NCI-H128 (cell line): ENCODE data around the gene MED8.
A peak's percentile ranks its signal among the peaks of the same experiment; 100 is the strongest.
"Not testable (repeated sequence)": the region's sequence is repeated elsewhere in the genome, so short reads cannot be mapped to it uniquely, and the experiment has no call there.

ENCODE experiments used
- DNase-seq: peaks from one replicate; lab custom pipeline; 2025; ENCODE audit not compliant: unreplicated experiment; lab: John Stamatoyannopoulos, UW

The MED8 gene

GRCh38 chr1:43421976-43422750 is 32.6 kb upstream of the MED8 start:
- no peak for DNase-seq

- DNase-seq: no peak
Measured at GRCh38 chr1:43421396-43421795, 31.8 kb upstream of the MED8 start.

DNA sequence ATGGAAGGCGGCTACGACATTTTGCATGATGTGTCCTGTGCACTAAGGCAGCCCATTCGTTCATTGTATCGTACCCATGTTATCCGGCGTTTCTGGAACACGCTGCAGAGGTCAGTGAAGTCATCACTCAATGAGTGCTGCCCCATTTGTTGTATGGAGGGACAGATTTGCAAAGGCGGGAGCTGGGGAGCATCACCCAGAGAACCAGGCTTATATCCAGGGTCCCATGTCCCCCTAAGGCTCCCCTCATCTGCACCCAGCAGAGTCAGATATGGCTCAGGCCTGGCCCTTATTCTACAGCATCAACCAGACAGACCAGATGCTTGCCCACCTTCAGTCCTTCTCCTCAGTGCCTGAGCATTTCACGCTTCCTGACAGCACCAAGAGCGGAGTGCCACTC is 31.3 kb upstream of the MED8 start:
- DNase-seq: no peak

DNA sequence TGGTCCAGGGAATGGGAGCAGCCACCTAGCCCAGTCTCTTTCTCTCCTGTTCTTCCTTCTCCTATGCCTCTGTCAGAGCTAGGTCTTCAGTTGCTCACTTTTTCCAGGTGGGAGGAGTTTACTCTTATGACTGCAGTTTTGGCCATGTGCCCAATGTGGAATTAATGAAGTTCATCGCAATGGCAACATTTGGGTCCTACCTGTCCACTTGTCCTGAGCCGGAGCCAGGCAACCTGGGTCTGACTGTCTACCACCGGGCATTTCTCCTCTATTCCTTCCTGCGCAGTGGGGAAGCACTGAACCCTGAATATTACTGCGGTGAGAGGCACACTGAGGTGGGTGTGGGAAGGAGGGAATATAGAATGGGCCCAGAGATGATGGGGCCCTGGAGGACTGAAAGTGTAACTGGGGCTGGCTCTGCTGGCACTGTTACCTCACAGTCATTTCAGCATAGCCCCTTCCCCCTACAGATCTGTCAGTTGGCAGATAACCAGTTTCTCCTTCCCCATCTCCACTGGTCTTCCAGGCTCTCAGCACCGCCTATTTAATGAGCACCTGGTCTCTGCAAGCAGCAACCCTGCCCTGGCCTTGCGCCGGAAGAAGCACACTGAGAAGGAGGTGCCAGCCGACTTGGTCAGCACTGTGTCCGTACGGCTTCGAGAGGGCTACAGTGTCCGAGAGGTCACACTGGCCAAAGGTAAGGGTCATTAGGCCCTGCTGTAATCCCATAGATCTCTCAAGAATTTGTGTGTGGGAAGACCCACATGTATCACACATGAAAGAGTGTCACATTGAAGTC is 30.2 kb upstream of the MED8 start:
- DNase-seq: no peak

DNA sequence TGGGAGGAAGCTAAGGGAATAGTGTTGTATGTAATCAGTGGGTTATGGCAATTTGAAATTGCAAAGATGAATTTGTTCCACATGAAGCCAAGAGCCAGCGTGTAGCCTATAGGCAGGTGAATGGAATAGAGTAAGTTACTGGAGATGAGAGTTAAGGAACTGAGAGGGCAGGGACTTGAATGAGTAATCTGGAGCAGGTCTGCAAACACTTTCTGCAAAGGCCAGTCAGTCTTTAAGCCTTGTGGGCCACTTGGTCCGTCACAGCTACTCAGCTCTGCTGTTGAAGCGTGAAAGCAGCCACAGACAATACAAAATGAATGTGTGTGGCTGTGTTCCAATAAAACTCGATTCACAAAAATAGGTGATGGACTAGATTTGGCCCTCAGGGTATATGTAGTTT is 29.3 kb upstream of the MED8 start:
- DNase-seq: no peak

- no peak for DNase-seq
Measured at GRCh38 chr1:43415901-43416300, 26.3 kb upstream of the MED8 start.

- peak; percentile 43 for DNase-seq
Measured at GRCh38 chr1:43414634-43415223, 25.1 kb upstream of the MED8 start.

DNA sequence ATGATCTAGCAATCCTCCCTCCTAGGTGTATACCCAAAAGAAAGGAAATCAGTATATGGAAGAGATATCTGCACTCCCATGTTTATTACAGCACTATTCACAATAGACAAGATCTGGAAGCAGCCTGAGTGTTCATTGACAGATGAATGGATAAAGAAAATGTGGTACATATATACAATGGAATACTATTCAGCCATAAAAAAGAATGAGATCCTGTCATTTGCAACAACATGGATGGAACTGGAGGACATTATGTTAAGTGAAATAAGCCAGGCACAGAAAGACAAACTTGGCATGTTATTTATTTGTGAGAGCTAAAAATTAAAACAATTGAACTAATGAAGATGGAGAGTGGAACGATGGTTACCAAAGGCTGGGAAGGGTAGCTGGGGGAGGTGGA is 23.8 kb upstream of the MED8 start:
- not testable (repeated sequence) for DNase-seq

GRCh38 chr1:43410571-43410970 is 21.0 kb upstream of the MED8 start:
- DNase-seq: no peak

GRCh38 chr1:43405876-43406234 is 16.3 kb upstream of the MED8 start:
- no peak for DNase-seq

DNA sequence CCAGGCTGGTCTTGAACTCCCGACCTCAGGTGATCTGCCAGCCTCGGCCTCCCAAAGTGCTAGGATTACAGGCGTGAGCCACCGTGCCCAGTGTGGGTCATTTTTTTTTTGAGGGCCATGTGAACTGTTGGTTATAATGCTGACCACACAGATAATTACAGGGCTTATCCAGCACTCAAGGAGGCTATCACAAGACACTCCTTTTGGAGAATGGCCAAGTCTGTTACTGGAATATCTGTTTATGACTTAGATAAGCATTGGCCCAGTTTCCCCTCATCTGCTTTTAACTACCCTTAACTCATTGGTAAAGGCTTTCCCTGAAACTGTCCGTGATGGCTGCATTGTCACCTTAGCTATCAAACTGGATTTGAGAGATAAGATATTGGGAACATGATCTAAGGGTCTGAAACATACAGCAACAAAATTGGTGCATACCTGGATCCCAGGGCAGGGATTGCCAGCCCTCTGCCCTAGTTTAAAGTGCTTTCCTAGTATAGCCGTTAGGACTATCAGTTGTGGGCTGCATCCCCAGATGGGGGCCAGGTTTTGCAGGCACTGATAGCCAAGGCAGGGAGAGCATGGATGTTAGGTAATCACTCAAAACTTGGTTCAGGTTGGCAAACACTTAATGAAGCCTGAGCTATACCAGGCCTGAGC is 15.7 kb upstream of the MED8 start:
- DNase-seq: no peak

GRCh38 chr1:43404353-43404752 is 14.8 kb upstream of the MED8 start:
- no peak for DNase-seq

DNA sequence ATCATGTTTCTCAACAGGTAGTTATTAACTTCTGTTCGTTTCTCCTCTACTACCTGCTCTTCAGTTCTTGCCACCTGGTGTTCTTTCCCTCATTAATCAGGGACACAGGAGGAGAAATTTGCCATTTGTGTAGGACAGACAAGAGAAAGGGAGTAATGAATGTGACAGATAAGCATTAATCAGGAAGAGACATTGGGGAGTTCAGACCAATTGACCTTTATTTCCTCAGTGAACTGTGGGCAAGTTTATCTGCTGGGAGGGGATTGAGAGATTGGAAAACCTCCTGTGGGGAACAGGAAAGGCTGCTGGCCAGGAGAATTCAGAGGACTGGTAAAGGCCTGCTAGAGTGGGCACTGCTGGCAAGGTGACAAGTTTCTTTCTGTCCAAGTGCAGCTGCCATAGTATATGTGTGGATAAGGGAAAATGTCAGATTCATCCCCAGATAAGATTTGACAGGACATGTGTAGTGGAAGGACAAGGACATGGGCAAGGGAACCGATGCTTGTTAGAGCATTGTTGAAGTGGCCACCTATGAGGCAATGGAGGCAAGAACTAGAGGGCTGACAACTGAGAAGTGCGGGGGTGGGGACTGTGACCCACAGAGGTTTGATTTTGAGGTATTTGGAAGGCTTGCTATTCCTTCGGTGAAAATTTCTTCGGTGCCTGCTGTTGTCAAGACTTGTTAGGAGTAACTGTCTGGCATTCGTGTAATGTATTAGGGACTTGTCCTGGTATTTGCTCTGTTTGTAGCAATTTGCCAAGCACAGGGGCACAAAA is 12.7 kb upstream of the MED8 start:
- no peak for DNase-seq

DNA sequence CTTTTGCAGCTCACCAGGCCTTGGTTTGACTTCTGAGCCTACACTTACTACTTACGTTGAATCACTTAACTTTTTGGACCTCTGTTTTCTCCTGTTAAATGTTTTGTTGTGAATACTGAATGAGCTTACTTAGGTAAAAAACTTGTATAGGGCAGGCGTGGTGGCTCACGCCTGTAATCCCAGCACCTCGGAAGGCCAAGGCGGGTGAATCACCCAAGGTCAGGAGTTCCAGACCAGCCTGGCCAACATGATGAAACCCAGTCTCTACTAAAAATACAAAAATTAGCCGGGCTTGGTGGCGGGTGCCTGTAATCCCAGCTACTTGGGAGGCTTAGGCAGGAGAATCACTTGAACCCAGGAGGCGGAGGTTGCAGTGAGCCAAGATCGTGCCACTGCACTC is 10.8 kb upstream of the MED8 start:
- not testable (repeated sequence) for DNase-seq

DNA sequence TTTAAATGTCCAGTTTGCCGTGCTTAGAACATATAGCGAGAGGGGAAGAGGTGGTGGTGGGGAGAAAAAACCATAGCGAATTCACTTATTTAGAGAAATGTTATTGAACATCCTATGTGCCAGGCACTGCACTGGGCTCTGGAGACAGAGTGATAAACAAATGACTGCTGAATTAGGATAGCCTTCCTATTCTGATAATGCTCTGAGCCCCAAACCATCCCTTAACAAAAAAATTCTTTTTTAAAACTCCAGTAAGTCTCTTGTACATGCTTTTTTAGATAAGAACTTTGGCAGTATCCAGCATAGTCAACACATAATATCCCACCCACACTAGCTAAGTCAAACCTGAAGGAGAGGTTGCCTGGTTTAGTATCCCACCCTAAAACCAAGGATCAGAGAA is 8.6 kb upstream of the MED8 start:
- no peak for DNase-seq

DNA sequence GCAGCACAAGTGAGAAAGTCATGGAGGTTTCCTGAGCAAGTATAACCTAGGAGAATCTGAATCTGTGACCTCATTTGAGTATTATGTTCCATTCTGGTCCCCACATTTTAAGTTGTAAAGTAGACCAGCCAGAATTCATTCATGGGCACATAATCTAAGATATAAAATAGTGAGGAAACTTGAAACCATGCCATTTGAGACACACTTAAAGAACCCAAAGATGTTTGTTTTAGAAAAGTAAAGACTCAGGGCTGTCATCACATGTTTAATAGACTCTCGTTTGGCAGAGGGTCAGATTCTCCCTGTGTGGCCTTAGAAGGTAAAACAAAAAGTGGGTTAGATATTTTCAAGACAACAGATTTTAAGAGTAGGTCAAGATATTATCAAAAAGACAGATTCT is 6.5 kb upstream of the MED8 start:
- no peak for DNase-seq

- DNase-seq: no peak
Measured at GRCh38 chr1:43395523-43395922, 5.9 kb upstream of the MED8 start.

DNA sequence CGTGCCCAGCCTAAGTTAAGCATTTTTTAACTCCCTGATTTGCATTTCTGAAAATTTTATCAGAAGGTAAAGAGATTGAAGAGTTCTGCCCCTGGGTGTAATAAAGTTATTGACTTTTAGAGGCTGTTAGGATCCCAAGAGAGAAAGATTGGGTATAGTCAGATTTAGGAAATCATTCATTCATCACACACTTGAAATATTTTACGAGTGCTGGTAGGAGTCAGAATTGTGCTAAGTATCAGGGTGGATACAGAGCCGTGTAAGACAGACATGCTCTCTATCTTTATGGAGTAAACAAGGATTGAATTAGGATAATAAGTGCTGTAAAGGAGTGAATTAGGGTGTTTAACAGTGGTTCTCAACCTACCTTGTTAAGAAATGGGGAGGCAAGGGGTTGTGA is 3.1 kb upstream of the MED8 start:
- DNase-seq: no peak

GRCh38 chr1:43388613-43389012 is 987 bp downstream of the MED8 start:
- DNase-seq: no peak

- DNase-seq: no peak
Measured at GRCh38 chr1:43387976-43388599, 1.5 kb downstream of the MED8 start.
